ENCODE results near the gene HTR3C. TPM values are rescaled to one million over a fixed set of nuclear protein-coding genes. Genes with fewer than 3 reads are reported as not detected.

The HTR3C gene

GRCh38 chr3:184097556-184097955 is 44.7 kb downstream of the HTR3C start:
- H2BK5ac ChIP-seq (ENCODE audit: low read length), result no peak overlapping the region
- H3K18ac ChIP-seq (ENCODE audit: low read length), result no peak overlapping the region
- no peaks in the 10 kb centered on the region for H3K79me1 ChIP-seq (ENCODE audit: low read depth, low read length)
- H3K36me3 ChIP-seq (replicated peaks in 1 of 2; ENCODE audit: control insufficient read depth in 2 of 2, insufficient read depth in 2 of 2, low read length in 2 of 2), result no peaks in the 10 kb centered on the region
- H2AK5ac ChIP-seq (ENCODE audit: low read depth, low read length), result no peak overlapping the region
- no peak overlapping the region for H2BK120ac ChIP-seq (ENCODE audit: low read depth, low read length)
- DNase-seq (ENCODE audit: low spot score), result no peak
- H4K91ac ChIP-seq (ENCODE audit: low read depth, low read length, poor library complexity), result no peak overlapping the region
- no peaks in the 10 kb centered on the region for H3K4me1 ChIP-seq (ENCODE audit: control insufficient read depth in 2 of 2, insufficient read depth in 1 of 2, low read depth in 1 of 2, low read length in 2 of 2)
- H3K9ac ChIP-seq (ENCODE audit: low read depth, low read length, poor library complexity), result no peak overlapping the region
- WGBS, 2 donors (ENCODE audit: extremely low coverage in 2 of 2, insufficient read length in 2 of 2, insufficient replicate concordance in 1 of 2), result no CpG with 5 or more reads among the region's 6 CpGs
- H4K8ac ChIP-seq (ENCODE audit: low read depth, low read length), result no peak overlapping the region
- H3K9me3 ChIP-seq (replicated peaks in 1 of 2; ENCODE audit: control insufficient read depth in 2 of 2, insufficient read depth in 1 of 2, low read depth in 1 of 2, low read length in 2 of 2), result peaks cover 0 to 4% of the 10 kb centered on the region in 2 donors
- H2AFZ ChIP-seq (ENCODE audit: low read length), result no peak overlapping the region
- no peak overlapping the region for H3K4ac ChIP-seq (ENCODE audit: low read length)
- H3K4me2 ChIP-seq (ENCODE audit: insufficient read depth, low read length, poor library complexity, severe bottlenecking), result no peak overlapping the region
- no peak overlapping the region for H2BK15ac ChIP-seq (ENCODE audit: low read length)
- H3K4me3 ChIP-seq (ENCODE audit: low read length in 2 of 2), result no peak overlapping the region
- no peak overlapping the region for H3K23ac ChIP-seq (ENCODE audit: low read depth, low read length, poor library complexity)
- no peak overlapping the region for H2BK12ac ChIP-seq (ENCODE audit: low read length)
- H3K27ac ChIP-seq (replicated peaks; ENCODE audit: low read length), result no peak overlapping the region
- peaks cover 0 to 8% (median 0%) of the 10 kb centered on the region in 3 experiments for H3K27me3 ChIP-seq (ENCODE audit: control insufficient read depth in 3 of 3, insufficient read depth in 3 of 3, low read depth in 1 of 3, low read length in 3 of 3)
- no peak overlapping the region for H3K14ac ChIP-seq (ENCODE audit: low read length)

DNA sequence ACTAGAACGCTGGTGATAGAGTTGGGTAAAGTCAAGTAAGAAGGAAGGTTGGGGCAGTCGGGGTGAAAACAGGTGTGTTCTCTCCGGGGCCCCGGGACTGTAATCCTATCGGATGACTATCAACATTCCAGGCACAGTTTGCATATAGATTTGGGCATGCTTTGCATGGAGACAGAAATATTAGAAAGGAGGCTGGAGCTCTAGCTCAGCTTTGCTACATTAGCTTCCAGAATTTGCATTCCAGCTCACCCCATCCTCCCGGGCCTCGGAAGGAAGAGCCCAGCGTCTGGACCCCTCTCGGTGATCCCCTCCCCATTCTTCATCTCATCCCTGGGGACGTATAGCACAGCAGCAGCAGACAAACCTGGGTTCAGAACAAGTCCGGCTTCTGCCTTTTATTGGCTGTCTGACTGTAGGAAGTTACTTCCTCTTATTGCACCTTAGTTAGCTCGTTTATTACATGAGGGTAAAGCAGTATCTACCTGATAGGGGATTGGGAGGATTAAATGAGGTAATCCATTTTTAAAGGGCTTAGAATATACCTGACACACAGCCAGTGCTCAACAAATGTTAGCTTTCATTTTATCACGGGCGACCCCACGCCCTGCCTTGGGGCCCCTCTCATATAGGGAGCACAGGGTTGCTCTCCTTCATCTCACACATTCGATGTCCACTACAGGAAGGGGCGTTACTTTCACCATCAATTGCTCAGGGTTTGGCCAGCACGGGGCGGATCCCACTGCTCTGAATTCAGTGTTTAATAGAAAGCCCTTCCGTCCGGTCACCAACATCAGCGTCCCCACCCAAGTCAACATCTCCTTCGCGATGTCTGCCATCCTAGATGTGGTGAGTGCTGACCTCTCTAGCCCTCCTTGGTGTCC is 47.2 kb downstream of the HTR3C start:
- Histone ChIP-seq H3K36me3 (replicated peaks in 1 of 2; ENCODE audit: control insufficient read depth in 2 of 2, insufficient read depth in 2 of 2, low read length in 2 of 2) (no peaks in the 10 kb centered on the region), H3K4me3 (ENCODE audit: low read length in 2 of 2) (no peak overlapping the region), H2BK120ac (ENCODE audit: low read depth, low read length) (no peak overlapping the region), H2BK5ac (ENCODE audit: low read length) (no peak overlapping the region), H3K27ac (replicated peaks; ENCODE audit: low read length) (no peak overlapping the region), H2BK15ac (ENCODE audit: low read length) (no peak overlapping the region), H4K8ac (ENCODE audit: low read depth, low read length) (no peak overlapping the region), H3K4me2 (ENCODE audit: insufficient read depth, low read length, poor library complexity, severe bottlenecking) (no peak overlapping the region), H3K9ac (ENCODE audit: low read depth, low read length, poor library complexity) (no peak overlapping the region), H3K27me3 (ENCODE audit: control insufficient read depth in 3 of 3, insufficient read depth in 3 of 3, low read depth in 1 of 3, low read length in 3 of 3) (peaks cover 0 to 8% (median 0%) of the 10 kb centered on the region in 3 experiments), H3K4ac (ENCODE audit: low read length) (no peak overlapping the region), H3K14ac (ENCODE audit: low read length) (no peak overlapping the region), H3K9me3 (replicated peaks in 1 of 2; ENCODE audit: control insufficient read depth in 2 of 2, insufficient read depth in 1 of 2, low read depth in 1 of 2, low read length in 2 of 2) (peaks cover 0 to 4% of the 10 kb centered on the region in 2 donors), H3K18ac (ENCODE audit: low read length) (no peak overlapping the region), H2BK12ac (ENCODE audit: low read length) (no peak overlapping the region), H2AFZ (ENCODE audit: low read length) (no peak overlapping the region), H3K79me1 (ENCODE audit: low read depth, low read length) (no peaks in the 10 kb centered on the region), H3K23ac (ENCODE audit: low read depth, low read length, poor library complexity) (no peak overlapping the region), H4K91ac (ENCODE audit: low read depth, low read length, poor library complexity) (no peak overlapping the region), H2AK5ac (ENCODE audit: low read depth, low read length) (no peak overlapping the region), H3K4me1 (ENCODE audit: control insufficient read depth in 2 of 2, insufficient read depth in 1 of 2, low read depth in 1 of 2, low read length in 2 of 2) (no peaks in the 10 kb centered on the region)
- WGBS, 2 donors (ENCODE audit: extremely low coverage in 2 of 2, insufficient read length in 2 of 2, insufficient replicate concordance in 1 of 2), result no CpG with 5 or more reads among the region's 24 CpGs
- no peak for DNase-seq (ENCODE audit: low spot score)

Small RNA genes within 50 kb of the gene (small RNA-seq; reads per million reads assigned to genes)
- gene RF00019 (ENCODE audit: insufficient read depth), result not detected
